GM21786 (cell line): ENCODE results near the gene ARRDC4.

ENCODE experiments used
- ATAC-seq: cut with Tn5 transposase; IDR thresholded peaks from one replicate; pipeline ENCODE4 v1.9.1; 2021; ENCODE audit not compliant: unreplicated experiment

Gene ARRDC4

GRCh38 chr15:97960364-97961066 lies at the start of gene ARRDC4:
ARRDC4 (plus strand) TSS chr15:97960703; CDS start chr15:97960862, 159 bp downstream.
- ATAC-seq: peak; percentile 81

- no peak for ATAC-seq
Measured at GRCh38 chr15:97914711-97915110, 45.8 kb upstream of the ARRDC4 start.

- ATAC-seq: no peak
Measured at GRCh38 chr15:97915261-97915660, 45.2 kb upstream of the ARRDC4 start.

GRCh38 chr15:97921296-97921865 lies 39.1 kb upstream of the ARRDC4 start:
- no peak for ATAC-seq

- ATAC-seq: no peak
Measured at GRCh38 chr15:97929456-97930229, 30.9 kb upstream of the ARRDC4 start.

GRCh38 chr15:97930230-97930629 lies 30.3 kb upstream of the ARRDC4 start:
- no peak for ATAC-seq

- ATAC-seq: no peak
Measured at GRCh38 chr15:97931314-97931713, 29.2 kb upstream of the ARRDC4 start.

GRCh38 chr15:97933589-97933988 lies 26.9 kb upstream of the ARRDC4 start:
- ATAC-seq: no peak

- ATAC-seq: no peak
Measured at GRCh38 chr15:97940993-97941392, 19.5 kb upstream of the ARRDC4 start.

- no peak for ATAC-seq
Measured at GRCh38 chr15:97941572-97941971, 18.9 kb upstream of the ARRDC4 start.

- no peak for ATAC-seq
Measured at GRCh38 chr15:97944724-97945123, 15.8 kb upstream of the ARRDC4 start.

GRCh38 chr15:97947465-97948260 lies 12.8 kb upstream of the ARRDC4 start:
- ATAC-seq: no peak

- ATAC-seq: no peak
Measured at GRCh38 chr15:97953254-97953653, 7.2 kb upstream of the ARRDC4 start.

GRCh38 chr15:97953748-97954147 lies 6.8 kb upstream of the ARRDC4 start:
- ATAC-seq: no peak

GRCh38 chr15:97955035-97955434 lies 5.5 kb upstream of the ARRDC4 start:
- no peak for ATAC-seq

- ATAC-seq: no peak
Measured at GRCh38 chr15:97955529-97955928, 5.0 kb upstream of the ARRDC4 start.

- no peak for ATAC-seq
Measured at GRCh38 chr15:97959724-97960363, 659 bp upstream of the ARRDC4 start.

- no peak for ATAC-seq
Measured at GRCh38 chr15:97961067-97961954, 808 bp downstream of the ARRDC4 start.

- ATAC-seq: no peak
Measured at GRCh38 chr15:97962263-97962662, 1.8 kb downstream of the ARRDC4 start.

GRCh38 chr15:97963779-97964178 lies 3.3 kb downstream of the ARRDC4 start:
- ATAC-seq: no peak
